ENCODE results near the gene WDR11.

Gene WDR11

DNA sequence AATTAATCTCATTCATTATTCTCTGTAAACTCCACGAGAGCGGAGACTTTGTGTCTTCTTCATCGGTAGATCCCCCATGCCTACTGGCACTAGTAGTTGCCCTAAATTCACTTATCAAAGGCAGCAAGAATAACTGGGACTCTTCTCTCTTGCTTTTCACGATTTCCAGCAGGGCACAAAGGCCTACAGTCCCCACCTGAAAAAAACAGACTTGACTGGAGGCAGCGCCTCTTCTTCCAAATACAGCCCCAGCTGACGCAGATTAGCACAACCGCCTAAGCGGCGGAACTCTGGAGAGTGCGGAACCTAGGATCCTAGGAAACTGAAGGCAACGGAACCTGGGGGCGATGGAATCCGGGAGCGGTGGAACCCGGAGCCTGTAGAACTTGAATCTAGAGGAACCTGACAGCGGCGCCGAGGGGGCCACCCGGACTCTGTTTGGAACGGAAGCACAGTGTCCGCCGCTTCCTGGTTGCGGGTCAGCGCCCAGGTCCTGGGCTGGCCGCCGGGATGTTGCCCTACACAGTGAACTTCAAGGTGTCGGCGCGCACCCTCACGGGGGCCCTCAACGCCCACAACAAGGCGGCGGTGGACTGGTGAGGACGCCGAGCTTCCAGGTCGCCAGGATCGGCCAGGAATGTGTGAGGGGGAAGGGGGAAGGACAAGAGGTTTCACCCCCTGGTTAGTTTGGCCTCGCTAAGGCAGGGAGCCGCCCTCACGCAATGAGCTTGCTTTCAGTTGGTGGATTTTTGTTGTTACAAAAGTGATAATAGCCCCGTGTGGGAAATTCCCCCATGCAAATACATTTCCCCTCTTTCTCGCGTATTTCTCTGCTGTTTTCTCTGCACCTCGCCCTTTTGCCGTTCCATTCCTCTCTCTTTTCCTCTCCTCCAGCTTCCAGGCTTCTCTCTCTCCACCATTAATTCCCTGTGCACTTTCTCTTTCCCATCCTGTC lies at the start of gene WDR11:
WDR11 (plus strand) TSS at position 452 of the 955 bp plus-strand sequence; CDS start at position 511, 59 bp downstream.
- peak; percentile 99 for ATAC-seq
- DNase-seq = peak; percentile 84

DNA sequence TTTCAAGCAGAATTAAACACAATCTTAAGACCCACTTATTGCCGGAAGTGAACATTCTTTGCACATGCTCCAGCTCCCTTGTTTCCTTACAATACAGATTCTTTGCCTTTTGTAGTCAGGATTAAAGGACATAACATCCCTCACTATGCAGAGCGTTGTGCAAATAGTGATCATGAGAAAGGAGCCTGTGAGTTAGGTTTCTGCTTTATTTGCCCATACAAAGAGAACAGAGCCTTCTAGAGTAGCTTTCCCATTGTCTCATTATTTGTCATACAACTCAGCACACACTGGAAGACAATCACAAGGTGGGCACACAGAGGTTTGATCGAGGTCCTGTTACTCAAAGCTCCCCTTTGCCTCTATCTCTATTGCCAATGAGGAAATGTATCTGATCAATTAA lies 48.2 kb upstream of the WDR11 start:
- no peak for ATAC-seq
- DNase-seq = no peak

DNA sequence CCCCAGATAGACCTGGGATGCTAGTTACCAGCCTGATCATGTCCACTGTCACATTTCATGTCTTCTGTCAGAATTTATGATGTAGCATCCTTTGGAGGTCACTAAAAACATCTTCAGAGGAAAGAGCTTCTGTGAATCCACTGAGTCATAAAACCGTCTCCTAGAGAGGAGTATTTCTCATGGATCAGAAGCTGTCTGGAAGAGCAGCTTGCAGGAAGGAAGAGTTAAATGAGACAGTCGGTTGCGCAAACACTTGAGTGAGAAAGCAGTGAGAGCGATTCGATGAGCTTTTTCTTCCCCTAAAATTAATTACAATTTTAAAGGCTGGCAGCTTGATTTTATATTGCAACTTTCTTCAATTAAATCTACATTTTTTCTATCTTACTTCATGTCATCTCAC lies 47.2 kb upstream of the WDR11 start:
- ATAC-seq (no peak), DNase-seq (no peak)

GRCh38 chr10:120805014-120805812 lies 45.9 kb upstream of the WDR11 start:
- no peak for DNase-seq

GRCh38 chr10:120806081-120806480 lies 45.1 kb upstream of the WDR11 start:
- no peak for ATAC-seq
- no peak for DNase-seq

More at GRCh38 chr10:120805014-120805812, 45.9 kb upstream of the WDR11 start:
- ATAC-seq = no peak

DNA sequence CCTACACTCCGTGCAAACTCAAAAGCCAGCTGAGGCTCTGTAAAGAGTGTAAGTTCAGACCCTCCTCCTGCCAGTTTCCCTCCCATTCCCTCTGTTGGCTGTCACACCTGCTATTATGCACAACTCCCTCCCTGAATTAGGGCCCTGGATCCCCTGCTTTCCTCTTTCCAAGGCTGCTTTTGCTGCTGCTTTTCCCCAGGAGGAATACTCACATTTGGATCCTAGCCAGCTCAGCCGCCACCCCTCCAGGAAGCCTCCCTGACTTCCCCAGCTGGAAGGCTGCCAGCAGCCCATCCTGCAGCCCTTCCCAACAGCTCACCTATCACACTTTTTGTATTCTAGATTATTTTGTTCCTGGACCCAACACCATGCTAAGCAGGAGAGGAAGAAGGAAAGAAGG lies 40.9 kb upstream of the WDR11 start:
- DNase-seq (no peak), ATAC-seq (no peak)

GRCh38 chr10:120813085-120813484 lies 38.1 kb upstream of the WDR11 start:
- no peak for ATAC-seq
- no peak for DNase-seq

GRCh38 chr10:120818301-120818700 lies 32.9 kb upstream of the WDR11 start:
- no peak for ATAC-seq
- DNase-seq = no peak

DNA sequence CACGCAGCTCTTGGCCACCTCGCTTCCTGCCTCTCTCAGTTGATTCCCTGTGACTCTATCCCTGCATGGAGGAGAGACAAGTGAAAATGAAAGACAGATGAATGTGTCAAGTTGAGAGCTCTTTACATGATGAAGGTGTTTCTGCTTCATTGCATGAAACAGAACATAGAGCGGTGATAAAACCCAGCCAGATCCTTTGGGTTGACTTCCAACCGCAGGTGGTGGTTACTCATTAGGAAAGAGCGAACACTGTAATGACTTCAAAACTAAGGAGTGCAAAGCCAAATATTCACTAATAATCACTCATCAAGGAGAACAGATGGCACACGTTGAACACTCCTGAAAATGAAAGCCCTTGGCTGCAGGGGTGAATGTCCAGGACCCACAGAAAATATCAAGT lies 31.8 kb upstream of the WDR11 start:
- ATAC-seq = no peak
- DNase-seq = no peak

- DNase-seq (no peak), ATAC-seq (no peak)
These were observed 27.9 kb upstream of the WDR11 start for GRCh38 chr10:120823266-120823665.

GRCh38 chr10:120824881-120825309 lies 26.3 kb upstream of the WDR11 start:
- DNase-seq (peak; percentile 16), ATAC-seq (no peak)

GRCh38 chr10:120825878-120826769 lies 25.0 kb upstream of the WDR11 start:
- ATAC-seq (no peak), DNase-seq (no peak)

GRCh38 chr10:120827251-120827875 lies 23.8 kb upstream of the WDR11 start:
- DNase-seq = no peak

GRCh38 chr10:120828763-120829319 lies 22.3 kb upstream of the WDR11 start:
- ATAC-seq (no peak), DNase-seq (no peak)

More at GRCh38 chr10:120827251-120827875, 23.8 kb upstream of the WDR11 start:
- no peak for ATAC-seq

GRCh38 chr10:120832106-120832505 lies 19.1 kb upstream of the WDR11 start:
- DNase-seq = no peak

GRCh38 chr10:120833222-120833928 lies 17.8 kb upstream of the WDR11 start:
- ATAC-seq = no peak
- DNase-seq = no peak

More at GRCh38 chr10:120832106-120832505, 19.1 kb upstream of the WDR11 start:
- ATAC-seq = no peak

DNA sequence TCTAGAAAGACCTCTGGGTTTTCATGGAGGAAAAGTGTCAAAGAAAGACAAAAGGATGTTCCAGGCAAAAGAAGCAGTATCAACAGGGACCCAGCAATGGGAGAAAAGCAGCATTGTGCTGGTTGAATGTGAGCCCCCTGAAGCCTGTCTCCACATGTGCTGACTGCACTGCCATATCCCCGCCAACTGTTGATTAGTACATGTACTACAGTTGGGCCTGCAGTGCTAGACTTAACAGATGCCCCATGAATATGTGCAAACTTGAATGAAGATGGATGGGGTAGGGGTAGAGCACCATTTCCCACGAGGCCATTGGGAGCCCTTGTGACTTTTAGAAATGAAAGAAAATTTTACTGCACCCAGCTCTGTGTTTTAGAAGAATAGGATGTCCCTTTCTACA lies 15.6 kb upstream of the WDR11 start:
- ATAC-seq (no peak), DNase-seq (no peak)

DNA sequence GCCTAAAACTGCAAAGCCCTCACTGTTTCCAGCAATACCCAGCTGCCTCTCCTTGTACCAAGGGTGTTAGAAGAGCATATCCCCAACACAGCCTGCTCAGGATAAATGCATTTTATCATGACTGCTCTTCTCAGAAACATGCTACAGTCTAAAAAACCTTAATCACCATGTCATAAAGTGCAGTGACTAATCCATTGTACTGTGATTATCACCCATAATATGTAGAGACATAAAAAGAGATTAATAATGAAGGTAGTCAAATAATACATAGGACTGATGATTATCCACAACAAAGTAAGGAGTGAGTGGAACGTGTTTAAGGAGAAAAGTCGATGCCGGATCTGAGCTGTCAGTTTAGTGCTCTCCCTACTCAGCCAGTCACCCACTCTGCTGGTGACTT lies 12.2 kb upstream of the WDR11 start:
- ATAC-seq (no peak), DNase-seq (no peak)

GRCh38 chr10:120841522-120842189 lies 9.5 kb upstream of the WDR11 start:
- no peak for ATAC-seq
- DNase-seq = peak; percentile 8

- no peak for ATAC-seq
- no peak for DNase-seq
These were observed 3.2 kb downstream of the WDR11 start for GRCh38 chr10:120854388-120854787.
